ENCODE data around the gene SLC25A26.
"Not testable (repeated sequence)": the region's sequence is repeated elsewhere in the genome, so short reads cannot be mapped to it uniquely, and the experiment has no call there.

SLC25A26 gene

DNA sequence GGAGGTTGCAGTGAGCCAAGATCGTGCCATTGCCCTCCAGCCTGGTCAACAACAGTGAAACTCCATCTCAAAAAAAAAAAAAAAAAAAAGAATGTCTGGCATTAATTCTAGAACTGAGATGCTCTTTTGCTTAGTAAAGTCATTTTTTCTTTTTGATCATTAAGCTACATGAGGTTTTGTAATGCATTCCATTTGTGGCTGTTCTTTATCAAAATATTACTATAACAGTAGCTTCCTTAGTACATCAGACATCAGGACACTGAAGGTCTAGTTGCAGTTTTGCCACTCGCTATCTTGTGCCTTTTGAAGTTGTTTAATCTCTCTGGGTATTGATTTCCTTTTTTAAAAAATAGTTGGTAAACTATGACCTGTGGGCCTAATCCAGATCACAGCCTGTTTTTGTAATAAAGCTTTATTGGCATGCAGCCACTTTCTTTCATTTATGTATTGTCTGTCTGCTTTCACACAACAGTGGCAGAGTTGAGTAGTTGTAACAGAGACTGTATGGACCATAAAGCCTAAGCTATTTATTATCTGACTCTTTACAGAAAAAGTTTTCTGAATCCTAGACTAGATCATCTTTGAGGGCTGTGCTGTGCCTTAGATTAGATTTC lies 76.6 kb downstream of the SLC25A26 start:
- Histone ChIP-seq H3K27me3 (ENCODE audit: control insufficient read depth, insufficient read depth, low read length) (no peaks in the 10 kb centered on the region), H3K9me3 (ENCODE audit: control insufficient read depth, insufficient read depth, low read length) (no peaks in the 10 kb centered on the region), H3K27ac (ENCODE audit: low read depth, low read length) (no peak overlapping the region), H3K4me1 (ENCODE audit: control insufficient read depth, insufficient read depth, low read length) (no peaks in the 10 kb centered on the region; the same call in 1 of the 2 replicates), H3K4me3 (ENCODE audit: low read depth, low read length) (no peak overlapping the region), H3K36me3 (ENCODE audit: control insufficient read depth, insufficient read depth, low read length) (no peaks in the 10 kb centered on the region), H3K9ac (ENCODE audit: low read depth, low read length) (no peak overlapping the region)

DNA sequence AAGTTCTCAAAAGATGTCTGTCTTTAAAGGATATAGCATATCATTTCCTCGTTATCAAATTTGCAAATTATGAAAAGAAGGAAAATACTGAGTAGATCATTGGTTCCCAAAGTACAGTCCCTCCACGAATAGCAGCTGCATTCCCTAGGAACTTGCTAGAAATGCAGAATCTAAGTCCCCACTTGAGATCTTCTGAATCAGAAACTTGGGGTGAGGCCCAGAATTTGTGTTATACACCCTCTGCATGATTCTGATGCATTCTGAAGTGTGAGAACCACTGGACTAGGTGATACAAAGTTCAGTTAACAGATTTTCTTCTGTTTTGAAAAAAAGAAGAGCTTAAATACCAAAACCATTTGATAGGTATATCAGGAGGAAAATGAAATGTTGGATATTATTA lies 77.1 kb downstream of the SLC25A26 start:
- Histone ChIP-seq H3K27me3 (ENCODE audit: control insufficient read depth, insufficient read depth, low read length) (no peaks in the 10 kb centered on the region), H3K9me3 (ENCODE audit: control insufficient read depth, insufficient read depth, low read length) (no peaks in the 10 kb centered on the region), H3K36me3 (ENCODE audit: control insufficient read depth, insufficient read depth, low read length) (no peaks in the 10 kb centered on the region), H3K4me3 (ENCODE audit: low read depth, low read length) (no peak overlapping the region), H3K4me1 (ENCODE audit: control insufficient read depth, insufficient read depth, low read length) (no peaks in the 10 kb centered on the region; the same call in 1 of the 2 replicates), H3K9ac (ENCODE audit: low read depth, low read length) (no peak overlapping the region), H3K27ac (ENCODE audit: low read depth, low read length) (no peak overlapping the region)

DNA sequence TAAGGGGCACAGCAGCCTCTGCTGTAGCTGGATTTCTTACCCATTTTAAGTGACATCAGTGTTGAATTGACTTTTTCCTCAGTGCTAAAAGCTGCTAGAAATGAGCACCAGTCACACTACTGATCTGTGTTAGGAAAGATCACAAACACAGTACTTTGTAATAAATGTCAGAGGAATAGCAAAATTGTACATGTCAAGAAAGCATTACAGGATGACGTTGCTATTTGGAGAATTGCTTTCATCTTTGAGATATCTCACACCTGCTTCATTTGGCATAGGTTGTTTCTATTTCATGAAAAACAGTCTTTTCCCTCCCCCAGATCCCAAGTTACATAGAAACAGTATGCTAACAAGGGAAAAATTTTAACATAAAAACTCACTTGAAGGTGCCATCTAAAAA lies 77.8 kb downstream of the SLC25A26 start:
- no peaks in the 10 kb centered on the region for H3K9me3 ChIP-seq (ENCODE audit: control insufficient read depth, insufficient read depth, low read length)
- H3K4me3 ChIP-seq (ENCODE audit: low read depth, low read length), result no peak overlapping the region
- H3K27ac ChIP-seq (ENCODE audit: low read depth, low read length), result no peak overlapping the region
- H3K27me3 ChIP-seq (ENCODE audit: control insufficient read depth, insufficient read depth, low read length), result no peaks in the 10 kb centered on the region
- no peak overlapping the region for H3K9ac ChIP-seq (ENCODE audit: low read depth, low read length)
- H3K36me3 ChIP-seq (ENCODE audit: control insufficient read depth, insufficient read depth, low read length), result no peaks in the 10 kb centered on the region
- H3K4me1 ChIP-seq (ENCODE audit: control insufficient read depth, insufficient read depth, low read length), result no peaks in the 10 kb centered on the region

DNA sequence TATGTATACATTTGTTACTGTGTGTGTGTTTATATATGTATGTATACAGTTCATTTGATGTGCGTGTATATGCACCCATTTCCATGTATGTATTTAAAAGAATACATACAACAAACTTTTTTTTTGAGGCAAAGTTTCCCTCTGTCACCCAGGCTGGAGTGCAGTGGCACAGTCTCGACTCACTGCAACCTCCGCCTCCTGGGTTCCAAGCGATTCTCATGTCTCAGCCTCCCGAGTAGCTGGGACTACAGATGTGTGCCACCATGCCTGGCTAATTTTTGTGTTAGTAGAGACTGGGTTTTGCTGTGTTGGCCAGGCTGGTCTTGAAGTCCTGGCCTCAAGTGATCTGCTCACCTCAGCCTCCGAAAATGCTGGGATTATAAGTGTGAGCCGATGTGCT lies 78.3 kb downstream of the SLC25A26 start:
- H3K36me3 ChIP-seq (ENCODE audit: control insufficient read depth, insufficient read depth, low read length); H3K4me3 ChIP-seq (ENCODE audit: low read depth, low read length); H3K4me1 ChIP-seq (ENCODE audit: control insufficient read depth, insufficient read depth, low read length); H3K27me3 ChIP-seq (ENCODE audit: control insufficient read depth, insufficient read depth, low read length); H3K9me3 ChIP-seq (ENCODE audit: control insufficient read depth, insufficient read depth, low read length); H3K27ac ChIP-seq (ENCODE audit: low read depth, low read length); H3K9ac ChIP-seq (ENCODE audit: low read depth, low read length): not testable (repeated sequence)

DNA sequence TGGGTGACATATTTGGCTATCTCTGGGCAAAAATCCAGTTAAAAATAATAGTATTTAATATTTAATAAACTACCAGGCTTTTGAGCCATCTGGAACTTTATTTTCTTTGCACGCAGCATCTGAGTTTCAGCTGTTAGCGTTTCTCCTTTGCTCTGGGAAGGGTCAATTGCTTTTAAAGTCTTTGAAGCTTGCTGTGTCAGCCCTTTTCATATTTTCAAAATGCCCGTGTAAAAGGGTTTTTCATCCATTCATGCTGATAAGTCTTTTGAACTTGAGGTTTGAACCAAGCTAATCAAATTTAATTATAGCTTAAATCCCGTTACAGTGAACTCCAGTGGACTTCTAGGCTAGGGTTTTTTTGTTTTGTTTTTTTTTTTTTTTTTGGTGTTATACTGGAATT lies 79.1 kb downstream of the SLC25A26 start:
- no peaks in the 10 kb centered on the region for H3K4me1 ChIP-seq (ENCODE audit: control insufficient read depth, insufficient read depth, low read length)

DNA sequence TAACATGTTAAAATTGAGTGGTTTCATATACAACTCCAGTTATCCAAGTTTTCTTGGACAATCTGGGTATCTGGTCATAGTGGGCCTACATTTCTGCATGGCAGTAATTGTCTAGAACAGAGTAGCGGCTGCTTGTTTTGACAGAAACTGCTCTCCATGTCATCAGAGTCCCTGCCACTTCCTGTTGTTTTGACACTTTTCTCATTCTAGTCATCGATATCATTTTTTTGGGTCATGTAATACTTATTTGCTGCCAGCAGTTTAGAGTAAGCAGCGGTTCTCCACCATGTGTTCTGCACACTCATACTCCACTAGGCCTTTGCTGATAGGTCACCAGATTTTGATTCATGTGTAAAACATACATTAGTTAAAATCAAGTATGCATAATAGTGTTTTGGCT lies 81.5 kb downstream of the SLC25A26 start:
- no peak overlapping the region for H3K9ac ChIP-seq (ENCODE audit: low read depth, low read length)
- no peak overlapping the region for H3K4me3 ChIP-seq (ENCODE audit: low read depth, low read length)
- no peaks in the 10 kb centered on the region for H3K27me3 ChIP-seq (ENCODE audit: control insufficient read depth, insufficient read depth, low read length)
- no peaks in the 10 kb centered on the region for H3K9me3 ChIP-seq (ENCODE audit: control insufficient read depth, insufficient read depth, low read length)
- no peak overlapping the region for H3K27ac ChIP-seq (ENCODE audit: low read depth, low read length)
- no peaks in the 10 kb centered on the region for H3K4me1 ChIP-seq (ENCODE audit: control insufficient read depth, insufficient read depth, low read length)
- no peaks in the 10 kb centered on the region for H3K36me3 ChIP-seq (ENCODE audit: control insufficient read depth, insufficient read depth, low read length)

More for the DNA sequence above, 79.1 kb downstream of the SLC25A26 start:
- Histone ChIP-seq H3K9ac (ENCODE audit: low read depth, low read length) (no peak overlapping the region), H3K27ac (ENCODE audit: low read depth, low read length) (no peak overlapping the region), H3K4me3 (ENCODE audit: low read depth, low read length) (no peak overlapping the region), H3K27me3 (ENCODE audit: control insufficient read depth, insufficient read depth, low read length) (no peaks in the 10 kb centered on the region), H3K9me3 (ENCODE audit: control insufficient read depth, insufficient read depth, low read length) (no peaks in the 10 kb centered on the region), H3K36me3 (ENCODE audit: control insufficient read depth, insufficient read depth, low read length) (no peaks in the 10 kb centered on the region)

DNA sequence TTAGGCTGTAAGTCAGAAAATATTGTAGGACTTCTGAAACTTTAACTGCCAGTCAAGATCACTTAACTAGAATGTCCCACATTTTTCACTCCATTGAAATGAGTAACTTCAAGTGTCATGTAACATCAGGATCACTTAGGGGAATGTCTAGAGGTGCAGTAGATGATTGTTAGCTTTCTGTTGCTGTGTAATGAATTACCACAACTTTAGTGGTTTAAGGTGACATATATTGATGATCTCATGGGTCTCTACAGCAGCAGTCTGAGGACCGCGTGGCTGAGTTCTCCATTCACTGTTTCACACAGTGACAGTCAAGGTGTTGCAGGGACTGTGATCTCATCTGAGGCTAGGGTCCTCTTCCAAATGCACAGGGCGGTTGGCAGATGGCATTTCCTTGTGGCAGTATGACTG lies 82.7 kb downstream of the SLC25A26 start:
- no peaks in the 10 kb centered on the region for H3K36me3 ChIP-seq (ENCODE audit: control insufficient read depth, insufficient read depth, low read length)
- H3K4me3 ChIP-seq (ENCODE audit: low read depth, low read length), result no peak overlapping the region
- H3K9ac ChIP-seq (ENCODE audit: low read depth, low read length), result no peak overlapping the region
- H3K9me3 ChIP-seq (ENCODE audit: control insufficient read depth, insufficient read depth, low read length), result no peaks in the 10 kb centered on the region
- no peak overlapping the region for H3K27ac ChIP-seq (ENCODE audit: low read depth, low read length)
- no peaks in the 10 kb centered on the region for H3K27me3 ChIP-seq (ENCODE audit: control insufficient read depth, insufficient read depth, low read length)
- H3K4me1 ChIP-seq (ENCODE audit: control insufficient read depth, insufficient read depth, low read length), result peaks cover 3% of the 10 kb centered on the region; the same call in 1 of the 2 replicates

DNA sequence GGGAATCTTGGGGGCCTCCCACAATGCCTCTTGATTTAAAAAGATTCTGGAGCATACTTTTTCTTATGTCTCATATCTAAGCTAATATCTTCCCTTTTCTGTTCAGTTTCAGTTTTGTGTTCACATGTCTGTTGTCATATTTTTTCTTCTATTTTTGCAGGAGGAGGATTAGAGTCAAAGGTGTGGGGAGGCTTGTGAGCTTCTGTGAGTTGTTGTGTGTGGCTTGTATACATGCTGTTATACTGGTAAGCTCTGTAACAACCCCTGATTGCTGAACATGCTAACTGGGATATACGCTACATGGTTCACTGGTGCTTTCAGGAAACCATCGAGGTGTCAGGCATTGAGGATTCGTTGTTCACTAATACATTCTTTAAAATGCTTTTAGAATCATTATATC lies 83.5 kb downstream of the SLC25A26 start:
- H3K4me1 ChIP-seq (ENCODE audit: control insufficient read depth, insufficient read depth, low read length), result peaks cover 4% of the 10 kb centered on the region; the same call in 1 of the 2 replicates
- H3K9ac ChIP-seq (ENCODE audit: low read depth, low read length), result no peak overlapping the region
- no peaks in the 10 kb centered on the region for H3K9me3 ChIP-seq (ENCODE audit: control insufficient read depth, insufficient read depth, low read length)
- H3K36me3 ChIP-seq (ENCODE audit: control insufficient read depth, insufficient read depth, low read length), result no peaks in the 10 kb centered on the region
- H3K4me3 ChIP-seq (ENCODE audit: low read depth, low read length), result no peak overlapping the region
- no peak overlapping the region for H3K27ac ChIP-seq (ENCODE audit: low read depth, low read length)
- no peaks in the 10 kb centered on the region for H3K27me3 ChIP-seq (ENCODE audit: control insufficient read depth, insufficient read depth, low read length)

DNA sequence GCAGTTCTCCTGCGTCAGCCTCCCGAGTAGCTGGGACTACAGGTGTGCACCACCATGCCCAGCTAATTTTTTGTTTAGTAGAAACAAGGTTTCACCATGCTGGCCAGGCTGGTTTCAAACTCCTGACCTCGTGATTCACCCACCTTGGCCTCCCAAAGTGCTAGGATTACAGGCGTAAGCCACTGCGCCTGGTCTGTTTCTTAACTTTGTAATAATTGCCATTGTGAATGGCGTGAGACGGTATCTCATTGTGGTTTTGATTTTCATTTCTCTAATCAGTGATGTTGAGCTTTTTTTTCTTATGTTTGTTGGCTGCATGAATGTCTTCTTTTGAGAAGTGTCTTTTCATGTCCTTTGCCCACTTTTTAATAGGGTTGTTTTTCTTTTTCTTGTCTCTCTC lies 85.3 kb downstream of the SLC25A26 start:
- H3K9ac ChIP-seq (ENCODE audit: low read depth, low read length); H3K4me1 ChIP-seq (ENCODE audit: control insufficient read depth, insufficient read depth, low read length); H3K36me3 ChIP-seq (ENCODE audit: control insufficient read depth, insufficient read depth, low read length); H3K9me3 ChIP-seq (ENCODE audit: control insufficient read depth, insufficient read depth, low read length); H3K27ac ChIP-seq (ENCODE audit: low read depth, low read length); H3K4me3 ChIP-seq (ENCODE audit: low read depth, low read length); H3K27me3 ChIP-seq (ENCODE audit: control insufficient read depth, insufficient read depth, low read length): not testable (repeated sequence)

DNA sequence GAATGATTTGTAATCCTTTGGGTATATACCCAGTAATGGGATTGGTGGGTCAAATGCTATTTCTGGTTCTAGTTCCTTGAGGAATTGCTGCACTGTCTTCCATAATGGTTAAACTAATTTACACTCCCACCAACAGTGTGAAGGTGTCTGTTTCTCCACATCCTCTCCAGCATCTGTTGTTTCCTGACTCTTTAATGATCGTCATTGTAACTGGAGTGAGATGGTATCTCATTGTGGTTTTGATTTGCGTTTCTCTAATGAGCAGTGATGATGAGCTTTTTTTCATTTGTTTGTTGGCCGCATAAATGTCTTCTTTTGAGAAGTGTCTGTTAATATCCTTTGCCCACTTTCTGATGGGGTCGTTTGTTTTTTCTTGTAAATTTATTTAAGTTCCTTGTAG lies 86.2 kb downstream of the SLC25A26 start:
- not testable (repeated sequence) for H3K4me3 ChIP-seq (ENCODE audit: low read depth, low read length); H3K9ac ChIP-seq (ENCODE audit: low read depth, low read length); H3K9me3 ChIP-seq (ENCODE audit: control insufficient read depth, insufficient read depth, low read length); H3K27me3 ChIP-seq (ENCODE audit: control insufficient read depth, insufficient read depth, low read length); H3K36me3 ChIP-seq (ENCODE audit: control insufficient read depth, insufficient read depth, low read length); H3K27ac ChIP-seq (ENCODE audit: low read depth, low read length); H3K4me1 ChIP-seq (ENCODE audit: control insufficient read depth, insufficient read depth, low read length)

DNA sequence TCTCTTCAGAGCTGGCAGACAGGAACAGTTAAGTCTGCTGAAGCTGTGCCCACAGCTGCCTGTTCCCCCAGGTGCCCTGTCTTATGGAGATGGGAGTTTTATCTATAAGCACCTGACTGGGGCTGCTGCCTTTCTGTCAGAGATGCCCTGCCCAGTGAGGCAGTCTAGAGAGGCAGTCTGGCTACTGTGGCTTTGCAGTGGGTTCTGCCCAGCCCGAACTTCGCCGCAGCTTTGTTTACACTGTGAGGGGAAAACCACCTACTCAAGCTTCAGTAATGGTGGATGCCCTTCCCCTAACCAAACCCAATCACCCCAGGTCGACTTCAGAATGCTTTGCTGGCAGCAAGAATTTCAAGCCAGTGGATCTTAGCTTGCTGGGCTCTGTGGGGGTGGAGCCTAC lies 91.2 kb downstream of the SLC25A26 start:
- no peak overlapping the region for H3K27ac ChIP-seq (ENCODE audit: low read depth, low read length)
- no peaks in the 10 kb centered on the region for H3K27me3 ChIP-seq (ENCODE audit: control insufficient read depth, insufficient read depth, low read length)
- H3K36me3 ChIP-seq (ENCODE audit: control insufficient read depth, insufficient read depth, low read length), result no peaks in the 10 kb centered on the region
- no peak overlapping the region for H3K9ac ChIP-seq (ENCODE audit: low read depth, low read length)
- peaks cover 4% of the 10 kb centered on the region; the same call in 1 of the 2 replicates for H3K4me1 ChIP-seq (ENCODE audit: control insufficient read depth, insufficient read depth, low read length)
- H3K9me3 ChIP-seq (ENCODE audit: control insufficient read depth, insufficient read depth, low read length), result no peaks in the 10 kb centered on the region
- H3K4me3 ChIP-seq (ENCODE audit: low read depth, low read length), result no peak overlapping the region

DNA sequence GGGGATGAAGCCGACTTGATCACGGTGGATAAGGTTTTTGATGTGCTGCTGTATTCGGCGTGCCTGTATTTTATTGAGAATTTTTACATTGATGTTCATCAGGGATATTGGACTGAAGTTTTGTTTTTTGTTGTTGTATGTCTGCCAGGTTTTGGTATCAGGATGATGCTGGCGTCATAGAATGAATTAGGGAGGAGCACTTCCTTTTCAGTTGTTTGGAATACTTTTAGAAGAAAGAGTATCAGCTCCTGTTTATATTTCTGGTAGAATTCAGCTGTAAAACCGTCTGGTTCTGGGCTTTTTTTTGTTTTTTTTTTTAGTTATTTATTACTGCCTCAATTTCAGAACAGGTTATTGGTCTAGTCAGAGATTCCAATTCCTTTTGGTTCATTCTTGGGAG lies 93.7 kb downstream of the SLC25A26 start:
- Histone ChIP-seq H3K27ac (ENCODE audit: low read depth, low read length) (no peak overlapping the region), H3K27me3 (ENCODE audit: control insufficient read depth, insufficient read depth, low read length) (no peaks in the 10 kb centered on the region), H3K9me3 (ENCODE audit: control insufficient read depth, insufficient read depth, low read length) (no peaks in the 10 kb centered on the region), H3K4me1 (ENCODE audit: control insufficient read depth, insufficient read depth, low read length) (no peaks in the 10 kb centered on the region), H3K9ac (ENCODE audit: low read depth, low read length) (no peak overlapping the region), H3K4me3 (ENCODE audit: low read depth, low read length) (no peak overlapping the region), H3K36me3 (ENCODE audit: control insufficient read depth, insufficient read depth, low read length) (no peaks in the 10 kb centered on the region)

Data from HUES48 (cell line).